ENCODE measurements around the gene EIF4ENIF1.
A peak's percentile ranks its signal among the peaks of the same experiment; 100 is the strongest.
"Not testable (repeated sequence)": the region's sequence is repeated elsewhere in the genome, so short reads cannot be mapped to it uniquely, and the experiment has no call there.

EIF4ENIF1 gene

DNA sequence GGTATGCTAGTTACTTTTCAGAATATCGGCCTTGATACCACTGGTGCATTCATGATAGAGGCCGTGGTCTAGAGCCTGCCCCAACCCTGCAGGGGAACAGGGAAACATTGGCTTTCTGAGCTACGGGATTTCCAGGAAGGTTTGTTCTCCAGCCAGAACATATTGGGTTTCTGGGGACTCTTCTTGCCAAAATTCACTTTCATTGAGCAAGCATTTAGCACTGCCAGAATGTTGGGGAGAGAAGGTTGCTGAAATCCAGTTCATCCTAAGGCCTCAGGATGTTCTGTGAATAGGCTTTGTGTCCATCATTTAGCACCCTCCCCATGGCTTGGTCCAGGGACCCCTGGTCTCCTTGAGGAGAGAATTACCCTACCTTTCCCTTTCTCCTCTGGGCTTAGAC lies 53.5 kb downstream of the EIF4ENIF1 start:
- DNase-seq (ENCODE audit: low read depth, low spot score): no peak
- TF ChIP-seq CTCF (IDR thresholded peaks at IDR 0.05; ENCODE audit: low read depth, low read length): no peak
- H3K4me3 ChIP-seq (ENCODE audit: low read depth, low read length): no peak overlapping the region
- in situ Hi-C loops (cut with HindIII; ENCODE audit: low sequenced_read_pairs): no loop called here

DNA sequence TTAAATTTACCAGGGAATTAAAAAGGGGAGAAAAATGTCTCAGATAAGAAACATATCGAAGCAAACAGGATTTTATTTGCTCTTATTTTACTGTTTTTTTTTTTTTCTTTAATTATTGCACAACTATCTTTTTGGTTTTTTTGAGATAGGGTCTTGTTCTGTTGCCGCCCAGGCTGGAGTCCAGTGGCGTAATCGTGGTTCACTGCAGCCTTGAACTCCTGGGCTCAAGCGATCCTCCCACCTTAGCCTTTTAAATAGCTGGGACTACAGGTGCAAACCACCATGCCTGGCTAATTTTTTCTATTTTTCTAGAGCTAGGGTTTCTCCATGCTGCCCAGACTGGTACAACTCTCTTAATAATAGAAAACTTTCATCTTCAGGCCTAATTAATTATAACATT lies 57.7 kb downstream of the EIF4ENIF1 start:
- TF ChIP-seq CTCF (IDR thresholded peaks at IDR 0.05; ENCODE audit: low read depth, low read length): no peak
- no peak for DNase-seq (ENCODE audit: low read depth, low spot score)
- no peak overlapping the region for H3K4me3 ChIP-seq (ENCODE audit: low read depth, low read length)
- in situ Hi-C loops (cut with HindIII; ENCODE audit: low sequenced_read_pairs): no loop called here

- TF ChIP-seq CTCF (IDR thresholded peaks at IDR 0.05; ENCODE audit: low read depth, low read length): no peak
- in situ Hi-C loops (cut with HindIII; ENCODE audit: low sequenced_read_pairs): no loop called here
- DNase-seq (ENCODE audit: low read depth, low spot score): no peak
- H3K4me3 ChIP-seq (ENCODE audit: low read depth, low read length): no peak overlapping the region
Measured at GRCh38 chr22:31425331-31426050, 64.2 kb downstream of the EIF4ENIF1 start.

DNA sequence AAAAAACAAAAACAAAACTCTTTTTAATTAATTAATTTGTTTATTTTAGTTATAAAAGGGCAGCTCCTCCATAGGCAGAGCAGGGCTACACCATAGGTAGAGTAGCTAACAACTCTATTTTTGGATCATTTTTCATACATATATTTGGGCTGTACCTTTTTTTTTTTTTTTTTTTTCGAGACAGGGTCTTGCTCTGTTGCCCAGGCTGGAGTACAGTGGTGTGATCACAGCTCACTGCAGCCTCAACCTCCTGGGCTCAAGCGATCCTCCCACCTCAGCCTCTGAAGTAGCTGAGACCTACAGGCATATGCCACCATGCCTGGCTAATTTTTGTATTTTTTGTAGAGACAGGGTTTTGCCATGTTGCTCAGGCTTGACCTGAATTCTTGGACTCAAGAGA lies 87.3 kb downstream of the EIF4ENIF1 start:
- H3K4me3 ChIP-seq (ENCODE audit: low read depth, low read length); in situ Hi-C loops (cut with HindIII; ENCODE audit: low sequenced_read_pairs); DNase-seq (ENCODE audit: low read depth, low spot score): not testable (repeated sequence)

DNA sequence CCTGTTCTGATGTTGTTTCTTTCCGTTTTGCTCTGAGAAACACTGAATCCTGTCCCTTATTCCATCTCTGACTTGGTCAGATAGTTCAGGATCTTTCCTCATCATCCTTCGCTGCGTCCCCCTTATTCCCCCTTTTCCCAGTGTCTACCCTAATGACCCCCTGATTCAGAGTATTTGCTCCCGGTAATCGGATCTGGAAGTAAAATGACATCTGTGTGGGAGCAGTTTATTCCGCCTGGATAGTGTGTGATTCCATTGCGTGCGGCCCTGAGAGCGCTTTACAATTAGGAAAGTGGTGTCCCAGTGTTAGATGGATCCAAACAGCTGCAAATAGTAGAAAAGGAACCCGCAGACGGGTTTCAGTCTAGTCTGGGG lies 89.6 kb downstream of the EIF4ENIF1 start:
- no peak for TF ChIP-seq CTCF (IDR thresholded peaks at IDR 0.05; ENCODE audit: low read depth, low read length)
- H3K4me3 ChIP-seq (ENCODE audit: low read depth, low read length): peak overlapping the region; percentile 98
- peak; percentile 30 for DNase-seq (ENCODE audit: low read depth, low spot score)
- in situ Hi-C loops (cut with HindIII; ENCODE audit: low sequenced_read_pairs): no loop called here

DNA sequence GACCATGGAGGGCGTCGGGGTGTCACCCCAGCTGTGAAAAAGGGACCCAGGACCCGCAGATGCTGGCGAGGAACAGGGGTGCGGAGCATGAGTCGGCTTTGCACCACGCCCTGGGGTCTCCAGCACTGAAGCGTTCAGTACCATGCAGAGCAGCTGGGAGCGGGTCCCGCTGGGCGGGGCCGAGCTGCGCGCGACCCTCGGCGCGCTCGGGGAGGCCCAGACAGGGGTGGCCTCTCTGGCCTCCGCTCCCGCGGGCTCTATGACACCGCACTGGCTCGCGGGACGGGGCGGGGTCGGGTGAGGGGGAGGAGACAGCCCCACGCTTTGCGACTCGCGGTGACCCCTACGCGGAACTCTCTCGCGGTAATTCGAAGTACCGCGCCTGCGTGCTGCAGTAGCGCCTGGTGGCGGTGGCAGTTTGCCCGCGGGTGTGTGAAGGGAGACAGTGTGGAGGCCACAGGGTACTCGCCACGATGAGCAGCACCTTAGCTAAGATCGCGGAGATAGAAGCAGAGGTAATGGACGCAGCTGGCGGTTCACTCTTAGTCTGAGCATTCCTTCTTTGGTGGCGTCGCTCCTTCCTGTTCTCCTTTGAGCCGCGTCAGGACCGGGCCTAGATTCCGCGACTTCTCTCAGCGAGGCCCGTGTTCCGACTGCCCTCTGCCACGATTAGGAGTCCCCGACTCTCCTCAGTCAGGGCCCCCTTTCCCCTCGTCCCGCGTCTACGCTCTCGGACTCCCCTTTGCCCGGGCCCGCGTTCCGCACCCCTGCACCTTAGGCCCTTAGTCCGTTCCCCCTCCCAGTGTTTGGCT lies 90.2 kb downstream of the EIF4ENIF1 start, which contains the start of gene DRG1:
DRG1 (plus strand) TSS at position 394 of the 812 bp plus-strand sequence; CDS start at position 474, 80 bp downstream.
- TF ChIP-seq CTCF (IDR thresholded peaks at IDR 0.05; ENCODE audit: low read depth, low read length): no peak
- DNase-seq (ENCODE audit: low read depth, low spot score): peak; percentile 95
- in situ Hi-C loops (cut with HindIII; ENCODE audit: low sequenced_read_pairs): no loop called here
- H3K4me3 ChIP-seq (ENCODE audit: low read depth, low read length): peak within 1 kb of the TSS; percentile 98

DNA sequence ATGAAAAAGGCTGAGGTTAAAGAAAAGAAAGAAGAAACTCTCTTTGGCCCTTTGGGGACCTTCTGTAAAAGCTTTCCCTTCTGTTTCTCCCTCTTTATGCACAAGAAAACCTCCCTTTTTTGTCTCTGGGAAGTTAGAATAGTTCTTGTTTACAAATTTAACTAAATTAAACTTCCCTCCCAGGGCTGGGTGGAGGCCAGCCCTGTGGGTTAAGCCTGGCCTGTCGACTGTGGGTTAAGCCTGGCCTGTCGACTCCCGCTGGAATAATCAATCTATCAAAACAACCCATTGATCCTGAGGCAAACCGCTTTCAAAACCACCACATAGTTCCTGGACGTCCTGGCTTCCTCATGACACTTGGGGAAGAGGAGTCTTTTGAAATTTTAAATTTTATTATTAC lies 91.4 kb downstream of the EIF4ENIF1 start:
- no peak overlapping the region for H3K4me3 ChIP-seq (ENCODE audit: low read depth, low read length)
- TF ChIP-seq CTCF (IDR thresholded peaks at IDR 0.05; ENCODE audit: low read depth, low read length): no peak
- no peak for DNase-seq (ENCODE audit: low read depth, low spot score)
- in situ Hi-C loops (cut with HindIII; ENCODE audit: low sequenced_read_pairs): no loop called here
